ENCODE data around the gene ARHGAP45. TPM values are rescaled to one million over a fixed set of nuclear protein-coding genes. Genes with fewer than 3 reads are reported as not detected.

The ARHGAP45 gene
- total and polyA plus RNA-seq, 12 donors: 1.9 to 27.4 (median 4.3) TPM

DNA sequence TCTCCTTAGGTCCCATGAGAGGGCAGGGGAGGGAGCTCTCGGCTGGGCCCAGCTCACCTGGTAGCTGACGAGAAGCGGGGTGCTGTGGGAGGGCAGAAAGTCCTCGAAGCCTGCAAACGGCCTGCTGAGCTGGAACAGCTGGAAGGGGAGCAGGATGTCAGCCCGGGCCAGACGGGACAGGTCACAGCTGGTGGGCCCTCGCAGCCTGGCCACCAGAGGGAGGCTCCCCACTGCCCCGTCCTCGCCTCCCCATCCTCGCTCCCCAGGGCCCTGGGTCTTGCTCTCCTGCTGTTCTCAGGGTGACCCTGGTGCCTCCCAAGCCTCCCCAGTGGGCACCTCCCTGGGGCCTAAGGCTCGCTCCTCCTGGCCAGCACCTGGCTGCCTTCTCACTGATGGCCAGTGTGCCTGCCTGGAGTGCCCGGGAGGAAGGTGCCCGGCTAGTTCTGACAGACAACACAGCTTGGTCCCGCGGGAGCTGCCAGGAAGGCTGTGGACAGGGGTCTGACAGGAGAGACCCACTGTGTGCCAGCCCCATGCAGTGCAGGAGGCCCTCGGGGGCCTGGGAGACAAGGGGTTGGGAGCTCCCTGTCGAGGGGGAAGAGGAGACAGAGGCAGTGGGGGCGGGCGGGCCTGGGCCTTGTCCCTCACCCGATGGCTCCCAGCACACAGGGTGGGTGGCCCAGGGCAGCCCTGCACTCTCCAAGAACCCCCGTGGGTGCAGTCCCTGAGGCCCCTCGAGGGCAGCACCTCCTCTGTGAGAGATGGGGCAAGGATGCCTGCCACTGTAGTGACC is 57.1 kb downstream of the ARHGAP45 start:
- Histone ChIP-seq H3K27ac (no peak overlapping the region), H3K9me3 (no peaks in the 10 kb centered on the region), H3K4me3 (no peak overlapping the region), H3K4me1 (peaks cover 0 to 39% (median 0%) of the 10 kb centered on the region in 9 donors), H3K36me3 (peaks cover 21 to 99% (median 42%) of the 10 kb centered on the region in 9 donors), H3K27me3 (no peaks in the 10 kb centered on the region)
- 89 to 92% methylated on average over 23 of the region's 23 CpGs for WGBS, 2 donors
- DNase-seq (no peak), ATAC-seq (peak in 1 of 8 donors; percentile 7)
- TF ChIP-seq, protein P1, sequence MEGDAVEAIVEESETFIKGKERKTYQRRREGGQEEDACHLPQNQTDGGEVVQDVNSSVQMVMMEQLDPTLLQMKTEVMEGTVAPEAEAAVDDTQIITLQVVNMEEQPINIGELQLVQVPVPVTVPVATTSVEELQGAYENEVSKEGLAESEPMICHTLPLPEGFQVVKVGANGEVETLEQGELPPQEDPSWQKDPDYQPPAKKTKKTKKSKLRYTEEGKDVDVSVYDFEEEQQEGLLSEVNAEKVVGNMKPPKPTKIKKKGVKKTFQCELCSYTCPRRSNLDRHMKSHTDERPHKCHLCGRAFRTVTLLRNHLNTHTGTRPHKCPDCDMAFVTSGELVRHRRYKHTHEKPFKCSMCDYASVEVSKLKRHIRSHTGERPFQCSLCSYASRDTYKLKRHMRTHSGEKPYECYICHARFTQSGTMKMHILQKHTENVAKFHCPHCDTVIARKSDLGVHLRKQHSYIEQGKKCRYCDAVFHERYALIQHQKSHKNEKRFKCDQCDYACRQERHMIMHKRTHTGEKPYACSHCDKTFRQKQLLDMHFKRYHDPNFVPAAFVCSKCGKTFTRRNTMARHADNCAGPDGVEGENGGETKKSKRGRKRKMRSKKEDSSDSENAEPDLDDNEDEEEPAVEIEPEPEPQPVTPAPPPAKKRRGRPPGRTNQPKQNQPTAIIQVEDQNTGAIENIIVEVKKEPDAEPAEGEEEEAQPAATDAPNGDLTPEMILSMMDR (IDR thresholded peaks at IDR 0.05): no peak
- intact Hi-C loops (cut with DNase I): loop anchor here in 2 of 10 donors (5.0 to 10.0 kb wide), 2 partner anchors 51 to 58 kb away; partner anchors contain the start of gene SBNO2 (in 1 of the 2)

DNA sequence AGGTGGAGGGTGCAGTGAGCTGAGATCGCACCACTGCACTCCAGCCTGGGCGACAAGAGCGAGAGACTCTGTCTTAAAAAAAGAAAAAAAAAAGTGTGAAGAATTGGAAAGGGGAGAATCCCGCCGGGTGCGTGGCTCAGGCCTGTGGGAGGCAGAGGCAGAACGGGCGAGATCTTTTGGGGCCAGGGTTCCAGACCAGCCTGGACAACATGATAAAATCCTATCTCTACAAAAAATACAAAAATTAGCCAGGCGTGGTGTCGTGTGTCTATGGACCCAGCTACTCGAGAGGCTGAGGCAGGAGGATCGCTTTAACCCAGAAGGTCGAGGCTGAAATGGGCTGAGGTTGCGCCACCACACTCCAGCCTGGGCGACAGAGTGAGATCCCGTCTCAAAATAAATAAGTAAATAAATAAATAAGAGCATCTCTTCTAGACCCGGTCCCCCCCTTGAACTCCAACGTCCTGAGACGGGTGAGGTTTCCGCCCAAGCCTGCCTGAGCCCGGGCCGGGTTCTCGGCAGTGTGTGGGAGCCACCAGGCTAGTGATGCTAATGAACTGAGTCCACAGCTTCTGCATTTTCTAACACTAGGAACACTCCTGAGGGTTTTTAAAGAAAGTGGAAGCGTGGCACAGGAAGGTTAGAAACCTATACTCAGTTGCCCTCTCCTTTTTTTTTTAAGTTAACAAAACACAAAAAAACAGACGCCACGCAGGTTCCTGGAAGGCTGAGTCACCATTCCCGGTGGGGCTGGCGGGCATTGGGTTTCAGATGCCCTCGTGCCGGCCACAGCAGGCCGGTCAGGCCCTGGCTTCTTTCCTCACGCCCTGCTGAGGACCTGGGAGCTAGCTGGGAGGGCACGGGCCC is 58.9 kb downstream of the ARHGAP45 start:
- Histone ChIP-seq H3K27ac (peak overlapping the region in 1 of 10 donors; percentile 36), H3K4me1 (peaks cover 0 to 57% (median 6%) of the 10 kb centered on the region in 9 donors), H3K36me3 (peaks cover 15 to 99% (median 27%) of the 10 kb centered on the region in 9 donors), H3K27me3 (no peaks in the 10 kb centered on the region), H3K9me3 (no peaks in the 10 kb centered on the region), H3K4me3 (no peak overlapping the region)
- no peak for ATAC-seq
- intact Hi-C loops (cut with DNase I): loop anchor here in 1 of 10 donors (10.0 kb wide), 1 partner anchor 49 kb away; the partner anchor contains the start of gene SBNO2
- TF ChIP-seq, protein P1 (IDR thresholded peaks at IDR 0.05): no peak
- 95% methylated on average over 33 of the region's 33 CpGs for WGBS, 2 donors
- no peak for DNase-seq

DNA sequence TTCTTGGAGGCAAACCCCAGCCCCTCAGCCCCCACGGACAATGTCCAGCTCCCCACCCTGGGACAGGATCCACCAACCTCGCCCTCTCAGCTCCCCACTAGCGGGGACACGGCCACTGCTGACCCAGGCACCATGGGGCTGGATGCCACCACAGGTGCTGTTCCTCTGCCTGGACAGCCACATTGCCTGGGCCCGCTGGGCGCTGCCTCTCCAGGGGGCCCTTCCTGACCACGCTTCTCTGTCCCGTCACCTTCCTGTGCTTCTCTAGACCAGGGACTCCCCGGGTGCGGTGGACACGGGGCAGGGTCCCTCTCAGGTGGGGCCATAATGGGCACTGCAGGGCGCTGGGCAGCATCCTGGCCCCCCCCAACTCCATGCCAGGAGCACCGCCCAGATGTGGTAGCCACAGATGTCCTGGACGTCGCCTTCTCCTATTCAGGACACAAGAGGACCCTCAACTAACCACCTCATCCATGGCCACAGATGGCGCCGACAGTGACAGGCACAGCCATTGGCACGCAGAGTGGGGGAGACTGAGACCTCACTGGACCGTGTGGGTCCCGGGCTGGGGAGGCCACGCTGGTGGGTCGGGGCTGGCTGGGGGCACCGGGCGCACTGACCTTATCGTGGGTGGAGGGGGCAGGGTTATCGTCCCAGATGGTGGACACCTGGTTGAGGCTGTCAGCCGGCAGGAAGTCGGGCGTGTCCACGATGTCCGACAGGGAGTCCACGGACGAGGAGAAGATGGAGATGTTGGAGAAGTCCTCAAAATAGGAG is 60.2 kb downstream of the ARHGAP45 start:
- Histone ChIP-seq H3K27me3 (no peaks in the 10 kb centered on the region), H3K4me1 (peaks cover 6 to 59% (median 20%) of the 10 kb centered on the region in 9 donors), H3K4me3 (no peak overlapping the region), H3K27ac (peak overlapping the region in 1 of 10 donors; percentile 36), H3K9me3 (no peaks in the 10 kb centered on the region), H3K36me3 (peaks cover 10 to 86% (median 24%) of the 10 kb centered on the region in 9 donors)
- DNase-seq (no peak), ATAC-seq (no peak)
- TF ChIP-seq, protein P1 (IDR thresholded peaks at IDR 0.05): no peak
- intact Hi-C loops (cut with DNase I): loop anchor here in 1 of 10 donors (10.0 kb wide), 1 partner anchor 48 kb away; the partner anchor contains the start of gene SBNO2
- 91 to 94% methylated on average over 33 of the region's 33 CpGs for WGBS, 2 donors

Data from heart right ventricle (tissue), 16 donors.